Heart left ventricle (tissue), 16 donors: ENCODE measurements around the gene SETD2. TPM values are rescaled to one million over a fixed set of nuclear protein-coding genes. Genes with fewer than 3 reads are reported as not detected.
"Not testable (repeated sequence)": the region's sequence is repeated elsewhere in the genome, so short reads cannot be mapped to it uniquely, and the experiment has no call there.

Experiments
- ATAC-seq, 4 donors: fragments of 200-7000 bp; cut with Tn5 transposase; one replicate each; pipeline ENCODE4 v1.9.1; 2020 to 2022; ENCODE audit warnings: moderate library complexity in 4 of 4, mild to moderate bottlenecking in 3 of 4, moderate number of reproducible peaks in 1 of 4
- DNase-seq, 5 donors: peaks; one replicate each; pipeline ENCODE4 v3.0.0-alpha.2; 2020
- H3K27ac ChIP-seq, 12 donors: fragments of 200-600 bp; sonication (generic) in 4 of 12; one replicate each; pipeline versions ENCODE4 v1.5.0 to v1.8.0; 2016 to 2022; ENCODE audit warnings: mild to moderate bottlenecking in 2 of 12
- H3K27me3 ChIP-seq, 9 donors: fragments of 200-600 bp; sonication (generic) in 2 of 9; one replicate each; pipeline versions ENCODE4 v1.5.1 to v1.8.0; 2016 to 2022; ENCODE audit warnings: mild to moderate bottlenecking in 3 of 9
- H3K36me3 ChIP-seq, 9 donors: fragments of 200-600 bp; sonication (generic) in 2 of 9; one replicate each; pipeline versions ENCODE4 v1.5.0 to v1.8.0; 2018 to 2022; ENCODE audit warnings: mild to moderate bottlenecking in 2 of 9
- H3K4me1 ChIP-seq, 12 donors: fragments of 200-600 bp; sonication (generic) in 4 of 12; one replicate each; pipeline versions ENCODE4 v1.5.0 to v1.8.0; 2016 to 2022; ENCODE audit warnings: mild to moderate bottlenecking in 3 of 12
- H3K4me3 ChIP-seq, 12 donors: fragments of 200-600 bp; sonication (generic) in 4 of 12; one replicate each; pipeline versions ENCODE4 v1.5.0 to v1.8.0; 2017 to 2022; ENCODE audit warnings: mild to moderate bottlenecking in 9 of 12, moderate library complexity in 4 of 12
- H3K9me3 ChIP-seq, 12 donors: fragments of 200-600 bp; sonication (generic) in 4 of 12; one replicate each; pipeline versions ENCODE4 v1.5.0 to v1.8.0; 2016 to 2022; ENCODE audit warnings: mild to moderate bottlenecking in 1 of 12
- CTCF ChIP-seq, 12 donors: fragments of 200-600 bp; sonication (generic) in 4 of 12; IDR thresholded peaks; one replicate each; pipeline versions ENCODE4 v1.5.0 to v1.8.0; 2018 to 2022; ENCODE audit warnings: antibody characterized with exemption in 12 of 12, mild to moderate bottlenecking in 5 of 12
- POLR2A ChIP-seq, 2 donors: fragments of 450-650 bp; IDR thresholded peaks; one replicate each; pipeline ENCODE4 v1.6.1; 2017; ENCODE audit warnings: antibody characterized with exemption in 2 of 2, mild to moderate bottlenecking in 2 of 2, moderate library complexity in 2 of 2
- WGBS, 4 donors: extraction: QIAGEN DNeasy Blood & Tissue Kit in 2 of 4; methylation state at CpG; one replicate each; pipeline versions ENCODE4 v1.1.5 to v1.1.7; 2013 to 2018; 5-methylcytosine and 5-hydroxymethylcytosine counted together
- intact Hi-C, 10 donors: fragments of 100-400 bp; cut with DNase I; formaldehyde crosslinking; loops; one replicate each; pipeline versions ENCODE4 v1.11.1 to v1.14.2; 2022
- polyA plus RNA-seq, 2 donors: library from polyadenylated mRNA; stranded (reverse); fragments of 200-250 nt; gene quantifications; one replicate each; pipeline ENCODE4 v1.2.3, GENCODE V29; 2013
- total RNA-seq, 9 donors: library from RNA; depleted of rRNA in 2 of 9; stranded (reverse); fragments of >200 nt in 2 of 9; fragmentation: NEBNext Ultra II Directional in 3 of 9; extraction: Animal tissue kit (Norgen Biotek cat#: 25700) in 3 of 9; gene quantifications; one replicate each; pipeline versions ENCODE4 v1.1.0 to v1.2.4, GENCODE V29; 2016 to 2023
- donor health status: ischemic (EF 13 %, LVEDD 7.1; RV severe dilation, severe dysfunction).
- donor health status: healthy with polysubstance abuse.
- donor health status: DM: no; HTN: yes; CAD: no.
- donor health status: DM: no; HTN: no; CAD: no.
- donor health status: ischemic (EF 25% LVEDD 6.9; RV normal size, moderate dysfunction).
- donor health status: ischemic (EF 25% LVEDD 5.7; RV mildly dilated, moderate dysfunction).
- donor health status: healthy.
- donor health status: DM: yes; HTN: yes; CAD: no.
- donor health status: ischemic (EF 35%, LVEDD 5.7; RV mildly dilated, moderate dysfunction).
- donor health status: nonischemic (EF 11% LVEDD 7.7; RV severe dilation, severe dysfunction).
- donor health status: DM: yes; HTN: yes; CAD: no.
- donor health status: PGD.
- donor health status: ischemic (EF 29% LVEDD 5.4; RV normal size, mild dysfunction).
- donor health status: nonischemic (EF 23%, LVEDD 6.1; RV moderate dilation, normal function).

The SETD2 gene
- total and polyA plus RNA-seq, 11 donors = 9.0 to 34.1 (median 29.9) TPM

GRCh38 chr3:47151836-47152235 lies 12.1 kb downstream of the SETD2 start:
- Histone ChIP-seq H3K9me3 (no peaks in the 10 kb centered on the region), H3K27ac (no peak overlapping the region), H3K4me3 (no peak overlapping the region), H3K27me3 (no peaks in the 10 kb centered on the region), H3K36me3 (no peaks in the 10 kb centered on the region), H3K4me1 (peaks cover 0 to 71% (median 36%) of the 10 kb centered on the region in 12 donors)
- WGBS, 4 donors = 32 to 59% (median 49%) methylated on average over 1 of the region's 1 CpG
- TF ChIP-seq CTCF (IDR thresholded peaks at IDR 0.05) (no peak), POLR2A (IDR thresholded peaks at IDR 0.05) (no peak)
- intact Hi-C loops = loop anchor here in 1 of 10 donors (10.0 kb wide), 1 partner anchor 47 kb away; no protein-coding TSS in a partner anchor
- DNase-seq = no peak
- ATAC-seq = no peak

GRCh38 chr3:47149339-47149933 lies 14.5 kb downstream of the SETD2 start:
- Histone ChIP-seq H3K9me3 (no peaks in the 10 kb centered on the region), H3K36me3 (no peaks in the 10 kb centered on the region), H3K4me3 (no peak overlapping the region), H3K27me3 (no peaks in the 10 kb centered on the region), H3K27ac (no peak overlapping the region), H3K4me1 (peaks cover 0 to 58% (median 23%) of the 10 kb centered on the region in 12 donors)
- no peak for ATAC-seq
- intact Hi-C loops = no loop called here
- DNase-seq = no peak
- no peak for TF ChIP-seq POLR2A (IDR thresholded peaks at IDR 0.05)
- TF ChIP-seq CTCF (IDR thresholded peaks at IDR 0.05) = no peak
- WGBS, 4 donors = 39 to 59% (median 55%) methylated on average over 2 of the region's 2 CpGs

- Histone ChIP-seq H3K4me1 (peaks cover 0 to 60% (median 32%) of the 10 kb centered on the region in 12 donors), H3K27ac (no peak overlapping the region), H3K27me3 (no peaks in the 10 kb centered on the region), H3K9me3 (no peaks in the 10 kb centered on the region), H3K36me3 (no peaks in the 10 kb centered on the region), H3K4me3 (no peak overlapping the region)
- TF ChIP-seq CTCF (IDR thresholded peaks at IDR 0.05) (no peak), POLR2A (IDR thresholded peaks at IDR 0.05) (no peak)
- DNase-seq = no peak
- no peak for ATAC-seq
- WGBS, 4 donors = 88 to 98% (median 93%) methylated on average over 1 of the region's 1 CpG
- intact Hi-C loops = no loop called here
These were observed 18.6 kb downstream of the SETD2 start for GRCh38 chr3:47145272-47145671.

- Histone ChIP-seq H3K4me1 (peaks cover 0 to 56% (median 33%) of the 10 kb centered on the region in 12 donors), H3K4me3 (no peak overlapping the region), H3K27ac (no peak overlapping the region), H3K9me3 (no peaks in the 10 kb centered on the region), H3K27me3 (no peaks in the 10 kb centered on the region), H3K36me3 (no peaks in the 10 kb centered on the region)
- WGBS, 4 donors = 90 to 95% (median 92%) methylated on average over 5 of the region's 5 CpGs
- DNase-seq = no peak
- TF ChIP-seq CTCF (IDR thresholded peaks at IDR 0.05) = no peak
- no peak for TF ChIP-seq POLR2A (IDR thresholded peaks at IDR 0.05)
- ATAC-seq = no peak
- intact Hi-C loops = no loop called here
These were observed 20.8 kb downstream of the SETD2 start for GRCh38 chr3:47143068-47143467.

- DNase-seq, H3K27me3 ChIP-seq, ATAC-seq, H3K36me3 ChIP-seq, H3K27ac ChIP-seq, H3K9me3 ChIP-seq, H3K4me3 ChIP-seq, intact Hi-C loops: not testable (repeated sequence)
- WGBS, 4 donors = 83 to 94% (median 91%) methylated on average over 7 of the region's 7 CpGs
- peaks cover 0 to 56% (median 33%) of the 10 kb centered on the region in 12 donors for H3K4me1 ChIP-seq
These were observed 21.4 kb downstream of the SETD2 start for GRCh38 chr3:47142536-47142935.

- H3K4me1 ChIP-seq = peaks cover 0 to 64% (median 35%) of the 10 kb centered on the region in 12 donors
- 85 to 98% (median 93%) methylated on average over 3 of the region's 3 CpGs for WGBS, 4 donors
These were observed 22.9 kb downstream of the SETD2 start for GRCh38 chr3:47140973-47141461.

GRCh38 chr3:47140553-47140952 lies 23.4 kb downstream of the SETD2 start:
- H3K27ac ChIP-seq, H3K9me3 ChIP-seq, H3K36me3 ChIP-seq, DNase-seq, H3K4me3 ChIP-seq, ATAC-seq, H3K27me3 ChIP-seq, intact Hi-C loops: not testable (repeated sequence)
- peaks cover 0 to 65% (median 37%) of the 10 kb centered on the region in 12 donors for H3K4me1 ChIP-seq
- WGBS, 4 donors = 77 to 90% (median 87%) methylated on average over 7 of the region's 7 CpGs

More at GRCh38 chr3:47140973-47141461, 22.9 kb downstream of the SETD2 start:
- DNase-seq, H3K4me3 ChIP-seq, H3K27ac ChIP-seq, ATAC-seq, H3K36me3 ChIP-seq, intact Hi-C loops, H3K27me3 ChIP-seq, H3K9me3 ChIP-seq: not testable (repeated sequence)
